Gastrocnemius medialis (tissue), 4 donors: ENCODE data around the gene PTPRN2. TPM values are rescaled to one million over a fixed set of nuclear protein-coding genes. Genes with fewer than 3 reads are reported as not detected.

Source experiments
- ATAC-seq, 2 donors: fragments of 150-250 bp; one replicate each; pipeline ENCODE4 v1.9.1; 2016
- DNase-seq, 2 donors: peaks; one replicate each; pipeline ENCODE4 v3.0.0-alpha.2; 2019
- H3K27ac ChIP-seq, 4 donors: fragments of 200-600 bp; sonication (generic); 1 replicate in 1 of 4; 2 replicates in 3 of 4; pipeline ENCODE4 v1.5.1; 2016 to 2018; ENCODE audit warnings: mild to moderate bottlenecking in 2 of 4, moderate library complexity in 1 of 4
- H3K27me3 ChIP-seq, 3 donors: fragments of 200-600 bp; sonication (generic) in 2 of 3; 1 replicate in 1 of 3; 2 replicates in 2 of 3; pipeline versions ENCODE4 v1.5.1 to v1.6.0; 2016 to 2019; ENCODE audit warnings: mild to moderate bottlenecking in 1 of 3, moderate library complexity in 1 of 3
- H3K36me3 ChIP-seq, 2 donors: fragments of 200-600 bp; sonication (generic) in 1 of 2; one replicate each; pipeline ENCODE4 v1.5.1; 2017 to 2018
- H3K4me1 ChIP-seq, 2 donors: fragments of 200-600 bp; sonication (generic) in 1 of 2; one replicate each; pipeline ENCODE4 v1.5.1; 2016 to 2017; ENCODE audit warnings: mild to moderate bottlenecking in 2 of 2
- H3K4me3 ChIP-seq, 4 donors: fragments of 200-600 bp; sonication (generic) in 3 of 4; 1 replicate in 1 of 4; 2 replicates in 3 of 4; pipeline ENCODE4 v1.5.1; 2016 to 2019; ENCODE audit warnings: mild to moderate bottlenecking in 2 of 4
- H3K9me3 ChIP-seq, 3 donors: fragments of 200-600 bp; sonication (generic) in 2 of 3; 1 replicate in 1 of 3; 2 replicates in 2 of 3; pipeline ENCODE4 v1.5.1; 2016 to 2019
- POLR2A ChIP-seq, 2 donors: fragments of 450-650 bp; IDR thresholded peaks; one replicate each; pipeline ENCODE4 v1.6.1; 2017; ENCODE audit warnings: antibody characterized with exemption in 2 of 2, mild to moderate bottlenecking in 2 of 2, moderate library complexity in 2 of 2
- in situ Hi-C, 4 donors: fragments of 200-750 bp; cut with MboI; loops; one replicate each; pipeline versions ENCODE4 v1.15.0 to v1.8.0; 2017; ENCODE audit warnings: low sequenced_read_pairs in 4 of 4
- intact Hi-C: fragments of 100-400 bp; cut with DNase I; formaldehyde crosslinking; loops from one replicate; pipeline ENCODE4 v1.15.1; 2023; ENCODE audit warnings: low total_unique reads
- total RNA-seq, 4 donors: library from RNA; depleted of rRNA; stranded (reverse); fragments of >200 nt; gene quantifications; one replicate each; pipeline versions ENCODE4 v1.1.0 to v1.2.3, GENCODE V29; 2016
- TF ChIP-seq, protein P1 (sequence below), 5 experiments: fragments of 450-650 bp in 3 of 5; fragments of 200-600 bp in 2 of 5; sonication (generic) in 2 of 5; IDR thresholded peaks in 4 of 5; conservative IDR thresholded peaks in 1 of 5; 1 replicate in 4 of 5; 2 replicates in 1 of 5; pipeline ENCODE4 v1.5.1; 2016 to 2019; ENCODE audit warnings: antibody characterized with exemption in 5 of 5, mild to moderate bottlenecking in 3 of 5, moderate library complexity in 3 of 5

Gene PTPRN2
- total RNA-seq, 4 donors from 2014 or later, result 0.66 to 0.85 (median 0.81) TPM

DNA sequence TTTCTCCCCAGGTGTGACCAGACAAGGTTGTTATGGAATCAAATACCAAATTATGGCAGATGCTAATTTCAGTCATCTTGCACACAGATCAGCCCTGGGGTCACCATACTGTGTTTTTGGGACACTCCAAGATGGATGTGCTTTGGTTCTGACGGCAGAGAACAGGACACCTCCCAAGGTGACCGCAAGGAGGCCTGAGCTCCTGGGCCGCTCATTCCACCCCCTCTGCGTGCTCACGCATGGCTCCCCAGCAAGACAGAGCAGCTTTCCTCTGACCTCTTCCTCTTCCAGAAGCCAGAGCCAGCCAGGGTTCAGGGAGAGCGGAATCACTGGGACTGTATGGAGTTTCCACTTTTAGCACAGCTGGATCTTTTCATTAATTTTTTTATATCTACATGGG, 848.0 kb downstream of the PTPRN2 start:
- no peak for ATAC-seq
- H3K36me3 ChIP-seq, result no peaks in the 10 kb centered on the region
- no peaks in the 10 kb centered on the region for H3K9me3 ChIP-seq
- H3K27me3 ChIP-seq, result peaks cover 0 to 5% (median 0%) of the 10 kb centered on the region in 3 donors
- H3K4me3 ChIP-seq, result no peak overlapping the region
- intact Hi-C loops, result no loop called here
- in situ Hi-C loops, result no loop called here
- TF ChIP-seq, protein P1, sequence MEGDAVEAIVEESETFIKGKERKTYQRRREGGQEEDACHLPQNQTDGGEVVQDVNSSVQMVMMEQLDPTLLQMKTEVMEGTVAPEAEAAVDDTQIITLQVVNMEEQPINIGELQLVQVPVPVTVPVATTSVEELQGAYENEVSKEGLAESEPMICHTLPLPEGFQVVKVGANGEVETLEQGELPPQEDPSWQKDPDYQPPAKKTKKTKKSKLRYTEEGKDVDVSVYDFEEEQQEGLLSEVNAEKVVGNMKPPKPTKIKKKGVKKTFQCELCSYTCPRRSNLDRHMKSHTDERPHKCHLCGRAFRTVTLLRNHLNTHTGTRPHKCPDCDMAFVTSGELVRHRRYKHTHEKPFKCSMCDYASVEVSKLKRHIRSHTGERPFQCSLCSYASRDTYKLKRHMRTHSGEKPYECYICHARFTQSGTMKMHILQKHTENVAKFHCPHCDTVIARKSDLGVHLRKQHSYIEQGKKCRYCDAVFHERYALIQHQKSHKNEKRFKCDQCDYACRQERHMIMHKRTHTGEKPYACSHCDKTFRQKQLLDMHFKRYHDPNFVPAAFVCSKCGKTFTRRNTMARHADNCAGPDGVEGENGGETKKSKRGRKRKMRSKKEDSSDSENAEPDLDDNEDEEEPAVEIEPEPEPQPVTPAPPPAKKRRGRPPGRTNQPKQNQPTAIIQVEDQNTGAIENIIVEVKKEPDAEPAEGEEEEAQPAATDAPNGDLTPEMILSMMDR (IDR thresholded peaks at IDR 0.05 in 4 of 5, conservative IDR thresholded peaks at IDR 0.05 in 1 of 5), result no peak
- TF ChIP-seq POLR2A (IDR thresholded peaks at IDR 0.05), result no peak
- no peaks in the 10 kb centered on the region for H3K4me1 ChIP-seq
- no peak overlapping the region for H3K27ac ChIP-seq
- DNase-seq, result no peak

DNA sequence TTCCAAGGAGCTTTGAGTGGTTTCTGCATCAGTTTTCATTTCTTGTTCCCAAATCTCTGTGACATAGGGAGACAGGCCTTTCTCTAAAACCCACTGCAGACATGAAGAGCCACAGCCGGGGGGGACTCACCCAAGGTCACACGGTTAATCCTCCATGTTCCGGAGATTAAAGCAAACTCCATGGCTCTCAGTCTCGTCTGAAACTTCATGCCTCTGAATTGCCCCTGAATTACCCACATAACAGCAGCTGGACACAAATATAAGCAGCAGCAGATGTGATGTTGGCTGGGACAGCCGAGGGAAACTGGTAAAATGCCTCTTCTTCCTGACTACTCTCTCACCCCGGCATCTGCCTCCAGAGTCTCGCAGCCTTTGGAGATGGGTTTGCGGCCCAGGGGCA, 848.6 kb downstream of the PTPRN2 start:
- in situ Hi-C loops, result no loop called here
- no peak for TF ChIP-seq POLR2A (IDR thresholded peaks at IDR 0.05)
- TF ChIP-seq, protein P1 (IDR thresholded peaks at IDR 0.05 in 4 of 5, conservative IDR thresholded peaks at IDR 0.05 in 1 of 5), result no peak
- Histone ChIP-seq H3K4me1 (no peaks in the 10 kb centered on the region), H3K27ac (no peak overlapping the region), H3K27me3 (peaks cover 0 to 5% (median 0%) of the 10 kb centered on the region in 3 donors), H3K9me3 (no peaks in the 10 kb centered on the region), H3K4me3 (no peak overlapping the region), H3K36me3 (no peaks in the 10 kb centered on the region)
- ATAC-seq (no peak), DNase-seq (no peak)
- intact Hi-C loops, result no loop called here

DNA sequence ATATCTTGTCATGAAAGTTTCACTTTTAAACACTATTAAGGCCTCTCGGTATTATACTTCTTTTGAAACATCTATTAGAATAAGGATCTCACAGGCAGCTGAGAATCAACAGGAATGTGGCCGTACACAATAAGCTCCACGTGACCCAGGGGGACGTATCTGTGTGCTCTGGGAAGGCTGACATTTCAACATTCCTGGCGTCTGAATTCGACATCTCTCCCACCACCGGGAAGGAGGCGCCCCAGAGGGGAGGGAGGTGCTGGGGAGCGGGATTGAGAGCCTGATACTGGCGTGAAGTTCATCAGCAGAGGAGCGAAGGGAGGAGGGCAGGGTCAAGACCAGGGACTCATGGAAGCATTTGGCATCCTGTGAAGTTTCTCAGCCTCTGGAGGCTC, 849.6 kb downstream of the PTPRN2 start:
- ATAC-seq (no peak), DNase-seq (no peak)
- in situ Hi-C loops, result no loop called here

DNA sequence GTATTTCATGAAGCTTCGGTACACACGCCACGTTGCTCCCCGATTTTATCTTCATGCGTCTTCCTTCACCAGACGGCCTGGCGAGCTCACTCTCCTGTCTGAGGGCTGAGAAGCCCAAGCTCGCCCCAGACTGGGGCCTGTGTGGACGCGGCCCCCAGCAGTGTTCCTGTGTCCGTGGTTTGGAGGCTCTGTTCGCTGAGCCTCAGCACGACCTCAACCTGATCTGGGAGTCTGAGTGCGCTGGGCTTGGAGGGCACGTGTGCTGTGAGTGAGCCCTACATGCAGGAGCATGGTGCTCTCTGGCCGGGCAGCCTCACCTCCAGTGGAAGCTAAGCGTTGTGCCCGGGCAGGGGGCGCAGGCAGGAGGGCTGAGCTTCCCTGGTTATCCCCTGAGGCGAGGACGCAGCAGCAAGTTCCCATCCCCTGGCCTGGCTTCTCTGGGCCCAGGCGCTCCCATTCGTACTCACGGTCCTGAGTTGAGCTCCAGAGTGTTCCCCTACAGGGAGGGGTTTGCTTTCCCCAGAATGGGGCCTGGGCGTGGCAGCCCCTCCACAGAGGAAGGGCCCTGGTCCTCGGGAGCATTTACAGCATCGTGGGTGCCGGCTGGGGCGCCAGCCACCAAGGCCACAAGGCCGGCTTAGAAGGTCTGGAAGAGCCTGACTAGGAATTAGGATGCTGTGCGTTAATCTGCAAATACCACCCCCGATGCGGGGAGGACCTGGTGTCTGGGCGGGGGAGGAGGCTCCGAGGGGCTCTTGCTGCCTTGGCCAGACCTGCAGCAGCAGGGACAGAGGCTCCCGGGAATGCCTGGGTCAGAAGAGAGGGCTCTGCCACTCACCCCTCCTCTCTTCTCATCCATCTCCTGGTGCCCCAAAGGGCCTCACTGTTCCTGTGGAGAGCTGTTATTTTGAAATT, 850.2 kb downstream of the PTPRN2 start:
- H3K36me3 ChIP-seq, result no peaks in the 10 kb centered on the region
- DNase-seq (no peak), ATAC-seq (no peak)
- H3K4me1 ChIP-seq, result no peaks in the 10 kb centered on the region
- in situ Hi-C loops, result no loop called here
- no peak for TF ChIP-seq POLR2A (IDR thresholded peaks at IDR 0.05)
- TF ChIP-seq, protein P1 (IDR thresholded peaks at IDR 0.05 in 4 of 5, conservative IDR thresholded peaks at IDR 0.05 in 1 of 5), result no peak
- intact Hi-C loops, result no loop called here
- no peak overlapping the region for H3K4me3 ChIP-seq
- no peak overlapping the region for H3K27ac ChIP-seq
- H3K27me3 ChIP-seq, result peaks cover 0 to 5% (median 0%) of the 10 kb centered on the region in 3 donors
- no peaks in the 10 kb centered on the region for H3K9me3 ChIP-seq

More for the DNA sequence above, 849.6 kb downstream of the PTPRN2 start:
- intact Hi-C loops, result no loop called here
- H3K9me3 ChIP-seq, result no peaks in the 10 kb centered on the region
- no peak overlapping the region for H3K27ac ChIP-seq
- TF ChIP-seq POLR2A (IDR thresholded peaks at IDR 0.05), result no peak
- TF ChIP-seq, protein P1 (IDR thresholded peaks at IDR 0.05 in 4 of 5, conservative IDR thresholded peaks at IDR 0.05 in 1 of 5), result no peak
- H3K27me3 ChIP-seq, result peaks cover 0 to 5% (median 0%) of the 10 kb centered on the region in 3 donors
- no peak overlapping the region for H3K4me3 ChIP-seq
- no peaks in the 10 kb centered on the region for H3K4me1 ChIP-seq
- H3K36me3 ChIP-seq, result no peaks in the 10 kb centered on the region
